ENCODE results near the gene KIRREL3. TPM values are rescaled to one million over a fixed set of nuclear protein-coding genes. Genes with fewer than 3 reads are reported as not detected.

Gene KIRREL3
- total and polyA plus RNA-seq, 7 experiments from 2014 or later, result not detected

GRCh38 chr11:126426106-126426505 lies 574.5 kb downstream of the KIRREL3 start:
- ChIA-PET POLR2A (no interaction called here), CTCF (interaction anchor here (2.0 kb wide), 1 partner anchor 14 kb away, joined by 4 read pairs; no protein-coding TSS in a partner anchor)
- Histone ChIP-seq H3K4me1 (ENCODE audit: control insufficient read depth in 2 of 2, insufficient read depth in 2 of 2, low read length in 2 of 2) (no peaks in the 10 kb centered on the region), H3K4me3 (ENCODE audit: low read length) (no peak overlapping the region), H3K36me3 (ENCODE audit: control insufficient read depth in 2 of 3, insufficient read depth in 3 of 3, low read length in 3 of 3) (no peaks in the 10 kb centered on the region), H3K27me3 (ENCODE audit: control insufficient read depth in 2 of 2, insufficient read depth in 2 of 2, low read length in 2 of 2) (no peaks in the 10 kb centered on the region), H3K9me3 (ENCODE audit: control insufficient read depth in 2 of 3, low read length in 3 of 3) (no peaks in the 10 kb centered on the region), H3K27ac (ENCODE audit: low read depth, low read length) (no peak overlapping the region)
- H3K27me3 Mint-ChIP-seq, result peaks cover 0 to 8% (median 0%) of the 10 kb centered on the region in 5 donors
- intact Hi-C loops (cut with micrococcal nuclease), result no loop called here
- no peak overlapping the region for H3K27ac Mint-ChIP-seq
- DNase-seq, result no peak
- no peak overlapping the region for H3K4me3 Mint-ChIP-seq
- no peaks in the 10 kb centered on the region for H3K9me3 Mint-ChIP-seq
- no peaks in the 10 kb centered on the region for H3K36me3 Mint-ChIP-seq
- no peak for ATAC-seq
- H3K4me1 Mint-ChIP-seq, result peaks cover 0 to 10% (median 0%) of the 10 kb centered on the region in 7 donors

DNA sequence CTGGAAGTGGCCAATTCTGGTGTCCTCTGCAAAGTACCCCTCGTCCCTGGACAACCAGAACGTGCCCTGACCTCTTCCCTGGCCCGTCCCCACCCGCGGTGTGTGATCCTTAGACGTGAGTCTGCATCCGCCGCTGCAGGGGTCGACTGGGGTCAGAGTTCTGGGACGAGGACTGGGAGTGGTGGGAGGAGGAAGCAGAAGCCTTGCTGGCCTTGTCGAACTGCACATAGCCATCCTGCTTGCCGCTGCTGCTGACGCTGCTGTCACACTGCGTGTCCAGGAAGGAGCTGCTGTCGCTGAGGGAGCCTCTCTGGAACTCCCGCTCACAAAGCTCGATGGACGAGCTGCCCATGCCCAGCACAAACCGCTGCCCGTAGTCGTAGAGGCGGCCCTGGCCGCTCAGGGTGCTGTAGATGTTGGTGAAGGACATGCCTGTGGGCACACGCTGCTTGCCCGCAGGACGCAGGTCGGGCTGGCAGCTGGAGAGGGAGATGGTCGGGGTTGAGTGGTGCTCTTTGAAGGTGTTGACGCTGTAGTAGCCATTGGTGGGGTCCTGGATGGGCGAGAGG lies 576.0 kb downstream of the KIRREL3 start:
- Histone ChIP-seq H3K4me3 (ENCODE audit: low read length) (no peak overlapping the region), H3K27ac (ENCODE audit: low read depth, low read length) (no peak overlapping the region), H3K4me1 (ENCODE audit: control insufficient read depth in 2 of 2, insufficient read depth in 2 of 2, low read length in 2 of 2) (no peaks in the 10 kb centered on the region), H3K36me3 (ENCODE audit: control insufficient read depth in 2 of 3, insufficient read depth in 3 of 3, low read length in 3 of 3) (no peaks in the 10 kb centered on the region), H3K9me3 (ENCODE audit: control insufficient read depth in 2 of 3, low read length in 3 of 3) (no peaks in the 10 kb centered on the region), H3K27me3 (ENCODE audit: control insufficient read depth in 2 of 2, insufficient read depth in 2 of 2, low read length in 2 of 2) (no peaks in the 10 kb centered on the region)
- H3K4me3 Mint-ChIP-seq, result no peak overlapping the region
- CTCF ChIA-PET, result no interaction called here
- H3K36me3 Mint-ChIP-seq, result no peaks in the 10 kb centered on the region
- POLR2A ChIA-PET, result no interaction called here
- intact Hi-C loops (cut with micrococcal nuclease), result no loop called here
- H3K27me3 Mint-ChIP-seq, result peaks cover 0 to 14% (median 0%) of the 10 kb centered on the region in 5 donors
- H3K27ac Mint-ChIP-seq, result no peak overlapping the region
- DNase-seq (no peak), ATAC-seq (no peak)
- H3K9me3 Mint-ChIP-seq, result no peaks in the 10 kb centered on the region
- H3K4me1 Mint-ChIP-seq, result peaks cover 0 to 14% (median 7%) of the 10 kb centered on the region in 7 donors

DNA sequence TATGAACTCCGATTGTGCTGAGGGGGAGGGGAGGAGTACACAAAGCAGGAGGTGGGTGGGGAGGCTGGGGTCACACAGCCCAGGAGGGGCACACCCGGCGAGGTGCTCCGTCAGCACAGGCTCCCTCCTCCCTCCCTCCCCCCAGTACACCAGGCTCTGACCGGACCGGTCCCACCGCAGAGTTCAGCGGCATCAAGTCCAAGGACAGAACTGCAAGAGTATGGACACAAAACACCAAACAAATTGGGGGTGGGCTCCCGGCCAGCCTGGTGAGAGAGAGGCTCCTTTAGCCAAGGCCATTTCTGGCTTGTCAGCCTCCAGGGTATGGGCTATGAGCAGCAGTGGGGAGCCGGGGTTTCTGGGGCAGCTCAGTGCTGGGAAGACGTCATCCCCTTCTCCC lies 576.8 kb downstream of the KIRREL3 start:
- ChIA-PET POLR2A (no interaction called here), CTCF (no interaction called here)
- Mint-ChIP-seq H3K9me3 (no peaks in the 10 kb centered on the region), H3K4me3 (no peak overlapping the region), H3K27me3 (peaks cover 0 to 14% (median 0%) of the 10 kb centered on the region in 5 donors), H3K4me1 (peaks cover 0 to 14% (median 7%) of the 10 kb centered on the region in 7 donors), H3K36me3 (no peaks in the 10 kb centered on the region), H3K27ac (no peak overlapping the region)
- DNase-seq, result no peak
- Histone ChIP-seq H3K4me3 (ENCODE audit: low read length) (no peak overlapping the region), H3K9me3 (ENCODE audit: control insufficient read depth in 2 of 3, low read length in 3 of 3) (no peaks in the 10 kb centered on the region), H3K4me1 (ENCODE audit: control insufficient read depth in 2 of 2, insufficient read depth in 2 of 2, low read length in 2 of 2) (no peaks in the 10 kb centered on the region), H3K36me3 (ENCODE audit: control insufficient read depth in 2 of 3, insufficient read depth in 3 of 3, low read length in 3 of 3) (no peaks in the 10 kb centered on the region), H3K27me3 (ENCODE audit: control insufficient read depth in 2 of 2, insufficient read depth in 2 of 2, low read length in 2 of 2) (no peaks in the 10 kb centered on the region), H3K27ac (ENCODE audit: low read depth, low read length) (no peak overlapping the region)
- intact Hi-C loops (cut with micrococcal nuclease), result no loop called here
- ATAC-seq, result no peak

- ChIA-PET CTCF (interaction anchor here (0.6 kb wide), 1 partner anchor 14 kb away, joined by 3 read pairs; no protein-coding TSS in a partner anchor), POLR2A (no interaction called here)
- Histone ChIP-seq H3K4me1 (ENCODE audit: control insufficient read depth in 2 of 2, insufficient read depth in 2 of 2, low read length in 2 of 2) (no peaks in the 10 kb centered on the region), H3K27me3 (ENCODE audit: control insufficient read depth in 2 of 2, insufficient read depth in 2 of 2, low read length in 2 of 2) (no peaks in the 10 kb centered on the region), H3K27ac (ENCODE audit: low read depth, low read length) (no peak overlapping the region), H3K4me3 (ENCODE audit: low read length) (no peak overlapping the region), H3K36me3 (ENCODE audit: control insufficient read depth in 2 of 3, insufficient read depth in 3 of 3, low read length in 3 of 3) (no peaks in the 10 kb centered on the region), H3K9me3 (ENCODE audit: control insufficient read depth in 2 of 3, low read length in 3 of 3) (no peaks in the 10 kb centered on the region)
- intact Hi-C loops (cut with micrococcal nuclease), result no loop called here
- ATAC-seq (no peak), DNase-seq (no peak)
- no peaks in the 10 kb centered on the region for H3K9me3 Mint-ChIP-seq
- no peaks in the 10 kb centered on the region for H3K36me3 Mint-ChIP-seq
- peaks cover 0 to 14% (median 7%) of the 10 kb centered on the region in 7 donors for H3K4me1 Mint-ChIP-seq
- no peak overlapping the region for H3K27ac Mint-ChIP-seq
- peaks cover 0 to 14% (median 5%) of the 10 kb centered on the region in 5 donors for H3K27me3 Mint-ChIP-seq
- H3K4me3 Mint-ChIP-seq, result no peak overlapping the region
These were observed 577.4 kb downstream of the KIRREL3 start for GRCh38 chr11:126423154-126423553.

GRCh38 chr11:126422446-126422845 lies 578.1 kb downstream of the KIRREL3 start:
- H3K9me3 Mint-ChIP-seq, result no peaks in the 10 kb centered on the region
- intact Hi-C loops (cut with micrococcal nuclease), result no loop called here
- no peak overlapping the region for H3K27ac Mint-ChIP-seq
- peaks cover 0 to 14% (median 7%) of the 10 kb centered on the region in 7 donors for H3K4me1 Mint-ChIP-seq
- ATAC-seq (no peak), DNase-seq (no peak)
- Histone ChIP-seq H3K9me3 (ENCODE audit: control insufficient read depth in 2 of 3, low read length in 3 of 3) (no peaks in the 10 kb centered on the region), H3K36me3 (ENCODE audit: control insufficient read depth in 2 of 3, insufficient read depth in 3 of 3, low read length in 3 of 3) (no peaks in the 10 kb centered on the region), H3K27me3 (ENCODE audit: control insufficient read depth in 2 of 2, insufficient read depth in 2 of 2, low read length in 2 of 2) (no peaks in the 10 kb centered on the region), H3K27ac (ENCODE audit: low read depth, low read length) (no peak overlapping the region), H3K4me3 (ENCODE audit: low read length) (no peak overlapping the region), H3K4me1 (ENCODE audit: control insufficient read depth in 2 of 2, insufficient read depth in 2 of 2, low read length in 2 of 2) (no peaks in the 10 kb centered on the region)
- no peaks in the 10 kb centered on the region for H3K36me3 Mint-ChIP-seq
- ChIA-PET CTCF (interaction anchor here (0.6 kb wide), 1 partner anchor 13 kb away, joined by 3 read pairs; no protein-coding TSS in a partner anchor), POLR2A (no interaction called here)
- peaks cover 0 to 14% (median 6%) of the 10 kb centered on the region in 5 donors for H3K27me3 Mint-ChIP-seq
- H3K4me3 Mint-ChIP-seq, result no peak overlapping the region

- peaks cover 0 to 15% (median 6%) of the 10 kb centered on the region in 7 donors for H3K4me1 Mint-ChIP-seq
- no peaks in the 10 kb centered on the region for H3K9me3 ChIP-seq (ENCODE audit: control insufficient read depth in 2 of 3, low read length in 3 of 3)
- no peaks in the 10 kb centered on the region for H3K36me3 Mint-ChIP-seq
- no peak for DNase-seq
- H3K27me3 ChIP-seq (ENCODE audit: control insufficient read depth in 2 of 2, insufficient read depth in 2 of 2, low read length in 2 of 2), result no peaks in the 10 kb centered on the region
- intact Hi-C loops (cut with micrococcal nuclease), result no loop called here
- H3K27ac Mint-ChIP-seq, result no peak overlapping the region
- H3K9me3 Mint-ChIP-seq, result no peaks in the 10 kb centered on the region
- ChIA-PET POLR2A (no interaction called here), CTCF (interaction anchor here (0.7 kb wide), 1 partner anchor 66 kb away, joined by 3 read pairs; no protein-coding TSS in a partner anchor)
- no peak overlapping the region for H3K4me3 Mint-ChIP-seq
- peaks cover 0 to 14% (median 6%) of the 10 kb centered on the region in 5 donors for H3K27me3 Mint-ChIP-seq
- H3K36me3 ChIP-seq (ENCODE audit: control insufficient read depth in 2 of 3, insufficient read depth in 3 of 3, low read length in 3 of 3), result no peaks in the 10 kb centered on the region
- H3K4me1 ChIP-seq (ENCODE audit: control insufficient read depth in 2 of 2, insufficient read depth in 2 of 2, low read length in 2 of 2), result peaks cover 1 to 4% of the 10 kb centered on the region in 2 donors
- H3K27ac ChIP-seq (ENCODE audit: low read depth, low read length), result no peak overlapping the region
- H3K4me3 ChIP-seq (ENCODE audit: low read length), result no peak overlapping the region
- ATAC-seq, result no peak
These were observed 579.3 kb downstream of the KIRREL3 start for GRCh38 chr11:126421271-126421671.

DNA sequence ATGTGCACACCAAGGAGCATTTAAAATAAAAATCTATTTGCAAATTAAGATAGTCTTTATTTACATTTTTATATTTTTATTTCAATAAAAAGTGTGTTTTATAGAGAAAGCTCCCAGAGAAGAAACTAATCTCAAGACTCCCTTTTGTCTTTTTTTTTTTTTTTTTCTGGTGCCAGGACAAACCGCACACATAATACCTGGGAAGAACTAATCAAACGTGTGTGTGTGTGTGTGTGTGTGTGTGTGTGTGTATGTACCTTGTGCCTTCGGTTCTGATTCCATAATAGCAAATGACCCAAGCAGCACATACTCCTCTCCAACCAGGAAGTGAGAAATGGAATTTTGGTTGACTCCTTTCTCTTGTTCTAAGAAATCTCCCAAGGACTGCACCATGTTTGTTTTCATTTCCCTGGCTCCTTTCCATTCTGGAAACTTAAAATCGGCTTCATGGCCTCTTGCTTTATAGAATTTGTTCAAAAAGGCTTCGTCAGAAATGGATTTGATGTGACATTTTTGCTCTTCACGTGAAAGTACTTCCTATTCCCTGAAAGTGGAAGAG lies 579.8 kb downstream of the KIRREL3 start:
- H3K4me3 ChIP-seq (ENCODE audit: low read length), result no peak overlapping the region
- Mint-ChIP-seq H3K9me3 (no peaks in the 10 kb centered on the region), H3K27me3 (peaks cover 0 to 14% (median 6%) of the 10 kb centered on the region in 5 donors), H3K27ac (no peak overlapping the region), H3K4me1 (peaks cover 0 to 20% (median 11%) of the 10 kb centered on the region in 7 donors), H3K36me3 (no peaks in the 10 kb centered on the region), H3K4me3 (no peak overlapping the region)
- no peaks in the 10 kb centered on the region for H3K36me3 ChIP-seq (ENCODE audit: control insufficient read depth in 2 of 3, insufficient read depth in 3 of 3, low read length in 3 of 3)
- no peak overlapping the region for H3K27ac ChIP-seq (ENCODE audit: low read depth, low read length)
- no peak for DNase-seq
- CTCF ChIA-PET, result interaction anchor here (0.7 kb wide), 1 partner anchor 66 kb away, joined by 3 read pairs; no protein-coding TSS in a partner anchor
- intact Hi-C loops (cut with micrococcal nuclease), result no loop called here
- peaks cover 4 to 8% of the 10 kb centered on the region in 2 donors for H3K4me1 ChIP-seq (ENCODE audit: control insufficient read depth in 2 of 2, insufficient read depth in 2 of 2, low read length in 2 of 2)
- ATAC-seq, result no peak
- no peaks in the 10 kb centered on the region for H3K27me3 ChIP-seq (ENCODE audit: control insufficient read depth in 2 of 2, insufficient read depth in 2 of 2, low read length in 2 of 2)
- POLR2A ChIA-PET, result no interaction called here
- H3K9me3 ChIP-seq (ENCODE audit: control insufficient read depth in 2 of 3, low read length in 3 of 3), result no peaks in the 10 kb centered on the region
